Left cardiac atrium (tissue), 4 donors: Measurements from ENCODE around the gene HMGCS1. TPM values are rescaled to one million over a fixed set of nuclear protein-coding genes. Genes with fewer than 3 reads are reported as not detected.

ENCODE experiments used
- ATAC-seq, 2 donors: fragments of 200-7000 bp; cut with Tn5 transposase; one replicate each; pipeline ENCODE4 v1.9.1; 2020; ENCODE audit warnings: mild to moderate bottlenecking in 2 of 2, moderate library complexity in 2 of 2
- DNase-seq: peaks from one replicate; pipeline ENCODE4 v3.0.0-alpha.2; 2020
- intact Hi-C, 2 donors: fragments of 100-400 bp; cut with DNase I; formaldehyde crosslinking; loops; one replicate each; pipeline versions ENCODE4 v1.14.1 to v1.15.1; 2022 to 2023
- total RNA-seq, 2 donors: library from RNA; stranded (reverse); fragmentation: NEBNext Ultra II Directional; extraction: Animal tissue kit (Norgen Biotek cat#: 25700); gene quantifications; one replicate each; pipeline ENCODE4 v1.2.1, GENCODE V29; 2021
- donor health status: DM: no; HTN: yes; CAD: no.
- donor health status: DM: no; HTN: yes; CAD: no; lungs with severe emphysema.
- donor health status: DM: yes; HTN: yes; CAD: no.
- donor health status: Dilated cardiomyopathy.

Gene HMGCS1
- total RNA-seq, 2 donors from 2014 or later = 29.5 to 43.8 TPM

DNA sequence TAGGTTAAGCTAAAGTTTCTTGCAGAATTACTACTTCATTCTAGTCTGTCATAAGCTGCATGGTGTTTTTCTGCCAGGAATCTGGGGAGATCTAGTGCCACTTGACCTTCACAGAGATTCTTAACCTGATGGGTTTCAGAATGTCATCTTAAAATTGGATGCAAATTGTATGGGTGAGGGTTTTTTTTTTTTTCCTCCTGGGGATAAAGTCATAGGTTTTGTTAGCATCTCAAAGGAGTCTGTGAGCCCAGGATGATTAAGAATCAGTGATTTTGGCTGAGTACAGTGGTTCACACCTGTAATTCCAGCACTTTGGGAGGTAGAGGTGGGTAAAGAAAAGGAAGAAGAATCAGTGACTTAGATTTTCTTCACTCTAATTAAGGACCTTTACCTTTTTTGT, 69.9 kb downstream of the HMGCS1 start:
- intact Hi-C loops = no loop called here

DNA sequence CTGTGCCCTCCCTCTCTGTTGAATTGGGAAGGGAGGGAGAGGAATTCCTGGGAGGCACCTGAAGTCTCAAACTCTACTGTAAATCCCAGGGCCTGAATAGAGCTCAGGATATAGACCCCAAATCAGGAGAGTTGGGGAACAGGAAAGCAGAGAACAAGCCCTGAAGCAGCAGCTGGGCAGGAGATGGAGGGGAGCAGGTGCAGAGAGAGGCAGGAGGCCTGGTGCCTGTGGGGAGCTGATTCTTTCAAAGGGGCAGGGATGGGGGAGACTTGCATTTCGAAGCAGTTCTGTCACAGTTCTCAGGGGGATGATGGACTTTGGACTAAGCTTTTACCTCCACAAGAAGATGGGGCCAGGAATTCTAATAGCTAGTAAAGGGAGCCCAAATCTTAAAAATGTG, 71.0 kb downstream of the HMGCS1 start:
- DNase-seq (no peak), ATAC-seq (no peak)
- intact Hi-C loops = no loop called here

More for the DNA sequence above, 69.9 kb downstream of the HMGCS1 start:
- DNase-seq (no peak), ATAC-seq (no peak)

Other genes with a start within 250 kb of the HMGCS1 start
- 10 to 100 TPM; 13.8 to 20.0 TPM for gene ZNF131, start 192.5 kb downstream of the HMGCS1 start, total RNA-seq
- under 1 TPM; 0.34 to 0.91 TPM for gene NIM1K, start 121.2 kb downstream of the HMGCS1 start, total RNA-seq
- 1 to 10 TPM; 1.2 to 1.6 TPM for gene CCL28, start 99.0 kb upstream of the HMGCS1 start, total RNA-seq
- gene TMEM267, start 170.5 kb upstream of the HMGCS1 start, total RNA-seq = 1 to 10 TPM; 8.0 to 9.9 TPM
- gene C5orf34, start 201.7 kb upstream of the HMGCS1 start, total RNA-seq = under 1 TPM; 0.35 to 0.44 TPM
- gene PAIP1, start 243.7 kb upstream of the HMGCS1 start, total RNA-seq = 10 to 100 TPM; 80.6 to 91.8 TPM